HG03571 (cell line): ENCODE measurements around the gene NACC1.
"Not testable (repeated sequence)": the region's sequence is repeated elsewhere in the genome, so short reads cannot be mapped to it uniquely, and the experiment has no call there.

Experiments used
- ATAC-seq: cut with Tn5 transposase; IDR thresholded peaks from one replicate; pipeline ENCODE4 v1.9.1; 2021; ENCODE audit not compliant: unreplicated experiment

Gene NACC1

GRCh38 chr19:13160557-13160956 lies 42.5 kb downstream of the NACC1 start:
- no peak for ATAC-seq

GRCh38 chr19:13162724-13163608 lies 44.9 kb downstream of the NACC1 start:
- ATAC-seq, result no peak

DNA sequence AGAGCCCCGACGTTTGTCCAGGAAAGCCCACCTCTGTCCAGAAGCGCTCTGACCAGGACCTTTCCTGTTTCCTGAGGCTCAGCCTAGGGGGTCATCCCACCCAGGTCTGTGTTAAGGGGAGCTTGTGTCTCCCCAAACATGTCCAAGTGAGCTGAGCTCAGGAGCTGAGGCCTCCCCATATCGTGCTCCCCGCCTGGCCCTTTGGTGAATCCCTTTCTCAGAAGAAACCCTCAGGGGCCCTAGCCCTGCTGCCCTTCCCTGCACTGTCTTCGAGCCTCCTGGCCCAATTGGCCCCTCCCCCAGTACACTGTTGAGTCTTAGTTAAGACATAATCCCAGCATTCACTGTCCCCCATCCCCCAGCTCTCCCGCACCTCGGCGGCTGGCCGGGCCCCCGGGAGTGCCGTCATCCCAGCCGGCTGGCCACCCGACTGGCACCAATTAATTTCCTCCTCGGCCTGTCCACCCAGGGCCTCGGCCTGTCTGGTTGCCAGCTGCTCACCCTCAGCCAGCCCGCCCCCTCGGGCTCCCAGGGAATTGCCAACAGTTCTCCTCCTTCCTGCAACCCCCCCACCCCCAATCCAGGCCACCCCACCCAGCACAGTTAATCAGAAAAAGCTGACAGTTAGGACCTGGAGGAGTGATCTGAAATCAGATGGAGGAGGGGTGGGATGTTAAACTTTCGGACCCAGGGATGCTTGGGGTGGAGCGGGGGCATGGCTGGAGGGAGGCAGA lies 45.7 kb downstream of the NACC1 start:
- ATAC-seq, result no peak

DNA sequence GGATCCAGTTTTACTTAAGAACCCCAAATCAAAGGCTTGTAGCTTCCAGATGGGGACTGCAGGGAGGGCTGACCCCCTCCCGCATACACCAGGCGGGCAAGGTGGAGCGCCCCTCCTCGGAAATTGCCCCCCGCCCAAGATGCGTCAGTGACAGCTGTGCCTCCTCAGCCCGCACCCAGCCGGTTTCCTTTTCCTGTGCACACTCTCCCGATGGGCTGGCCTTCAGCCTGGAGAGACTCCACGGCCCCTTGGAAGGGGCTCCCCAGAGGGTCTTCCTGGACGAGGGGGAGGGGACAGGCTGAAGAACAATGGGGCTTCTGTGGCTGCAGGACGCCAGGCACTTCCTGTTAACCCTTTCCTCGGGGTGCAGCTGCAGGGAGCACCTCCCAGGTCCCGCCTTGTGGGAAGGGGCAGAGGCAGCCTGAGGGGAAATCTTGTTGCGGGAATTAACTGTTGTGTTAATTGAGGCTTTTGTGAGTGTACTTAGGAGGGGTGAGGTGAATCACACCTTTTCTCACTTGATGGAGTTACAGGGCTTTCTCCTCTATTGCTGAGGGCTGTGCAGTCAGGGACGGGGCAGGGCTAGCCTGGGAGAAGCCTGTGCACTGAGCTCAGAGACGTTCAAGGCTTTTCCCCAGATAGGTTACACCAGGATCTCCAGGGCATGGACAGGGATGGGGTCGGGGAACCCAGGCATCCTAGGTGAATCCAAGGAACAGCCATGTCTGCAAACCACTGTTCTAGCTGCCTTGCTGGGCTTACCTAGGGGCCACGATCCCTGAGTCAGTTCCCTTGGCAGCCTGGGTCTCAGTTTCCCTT lies 46.5 kb downstream of the NACC1 start:
- no peak for ATAC-seq

DNA sequence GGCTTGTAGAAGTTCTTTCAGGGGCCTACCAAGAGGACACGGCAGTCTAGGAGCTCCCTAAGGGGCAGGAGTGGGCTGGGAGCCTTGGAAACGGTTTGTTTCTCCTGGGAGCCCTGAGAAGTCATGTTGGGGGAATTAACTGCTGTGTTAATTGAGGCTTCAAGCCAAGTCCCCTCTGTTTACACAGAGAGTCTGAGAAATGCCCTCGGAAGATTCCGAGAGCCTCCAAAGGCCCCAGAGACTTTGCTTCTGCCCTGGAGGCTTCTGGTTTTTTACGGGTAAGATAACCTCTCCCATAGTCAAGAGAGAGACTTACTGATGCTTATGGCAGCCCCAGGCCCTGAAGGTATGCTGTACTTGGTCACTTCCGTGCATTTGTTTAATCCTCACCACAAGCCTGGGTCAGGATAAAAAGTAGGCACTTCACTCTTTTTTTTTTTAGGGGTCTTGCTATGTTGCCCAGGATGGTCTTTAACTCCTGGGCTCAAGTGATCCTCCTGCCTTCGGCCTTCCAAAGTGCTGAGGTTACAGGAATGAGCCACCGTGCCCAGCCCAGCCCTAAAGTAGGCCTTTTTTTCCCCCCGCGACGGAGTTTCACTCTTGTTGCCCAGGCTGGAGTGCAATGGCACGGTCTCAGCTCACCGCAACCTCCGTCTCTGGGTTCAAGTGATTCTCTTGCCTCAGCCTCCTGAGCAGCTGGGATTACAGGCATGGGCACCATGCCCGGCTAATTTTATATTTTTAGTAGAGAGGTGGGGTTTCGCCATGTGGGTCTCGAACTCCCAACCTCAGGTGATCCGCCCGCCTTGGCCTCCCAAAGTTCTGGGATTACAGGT lies 47.3 kb downstream of the NACC1 start:
- no peak for ATAC-seq

DNA sequence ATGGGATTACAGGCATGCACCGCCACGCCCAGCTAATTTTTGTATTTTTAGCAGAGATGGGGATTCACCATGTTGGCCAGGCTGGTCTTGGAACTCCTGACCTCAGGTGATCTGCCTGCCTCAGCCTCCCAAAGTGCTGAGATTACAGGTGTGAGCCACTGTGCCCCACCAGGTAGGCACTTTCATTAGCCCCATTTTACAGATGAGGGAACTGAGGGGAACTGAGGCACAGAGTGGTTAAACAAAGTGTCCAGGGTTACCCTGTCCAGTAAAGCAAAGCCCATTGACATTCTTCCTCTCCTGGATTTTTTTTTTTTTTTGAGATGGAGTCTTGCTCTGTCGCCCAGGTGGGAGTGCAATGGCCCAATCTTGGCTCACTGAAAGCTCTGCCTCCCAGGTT lies 48.1 kb downstream of the NACC1 start:
- ATAC-seq, result not testable (repeated sequence)

- no peak for ATAC-seq
Observed at GRCh38 chr19:13169769-13170168, 51.7 kb downstream of the NACC1 start.

DNA sequence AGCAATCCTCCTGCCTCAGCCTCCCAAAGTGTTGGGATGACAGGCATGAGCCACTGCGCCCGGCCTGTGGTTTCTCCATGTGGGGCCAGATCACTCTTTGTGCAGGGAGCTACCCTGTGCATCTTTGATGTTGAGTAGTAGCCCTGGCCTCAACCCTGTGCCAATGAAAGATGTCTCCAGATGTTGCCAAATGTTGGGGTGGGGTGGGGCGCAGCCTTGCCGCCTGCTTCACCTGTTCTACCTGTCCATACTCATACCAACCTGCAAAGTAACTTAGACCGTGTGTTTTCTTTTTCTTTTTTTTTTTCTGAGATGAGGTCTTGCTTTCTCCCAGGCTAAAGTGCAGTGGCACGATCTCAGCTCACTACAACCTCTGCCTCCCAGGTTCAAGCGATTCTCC lies 53.1 kb downstream of the NACC1 start:
- ATAC-seq, result no peak

- no peak for ATAC-seq
Observed at GRCh38 chr19:13172346-13173138, 54.5 kb downstream of the NACC1 start.

DNA sequence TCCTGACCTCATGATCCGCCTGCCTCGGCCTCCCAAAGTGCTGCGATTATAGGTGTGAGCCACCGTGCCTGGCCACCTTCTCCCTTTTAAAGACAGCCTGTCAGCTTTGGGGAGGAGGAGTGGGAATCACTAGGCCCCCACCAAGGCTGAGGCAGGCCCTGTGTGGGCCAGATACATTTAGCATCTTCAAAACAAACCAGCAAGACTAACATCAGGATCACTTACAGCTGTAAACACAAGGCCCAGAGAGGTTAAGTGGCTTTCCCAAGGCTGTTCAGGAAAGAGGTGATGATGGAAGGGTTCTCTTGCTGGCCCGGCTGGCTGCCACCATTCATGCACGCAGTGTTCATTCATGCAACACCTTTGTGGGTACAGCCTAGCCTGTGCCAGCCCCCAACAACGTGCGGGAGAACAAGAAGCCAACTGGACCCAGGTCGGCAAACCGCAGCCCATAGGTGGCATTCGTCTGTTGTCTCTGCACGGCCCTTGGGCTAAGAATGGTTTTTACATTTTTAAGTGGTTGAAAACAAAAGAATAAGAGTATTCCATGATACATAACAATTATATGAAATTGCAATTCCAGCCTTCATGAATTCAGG lies 55.2 kb downstream of the NACC1 start:
- no peak for ATAC-seq

GRCh38 chr19:13176345-13176744 lies 58.3 kb downstream of the NACC1 start:
- ATAC-seq, result no peak

DNA sequence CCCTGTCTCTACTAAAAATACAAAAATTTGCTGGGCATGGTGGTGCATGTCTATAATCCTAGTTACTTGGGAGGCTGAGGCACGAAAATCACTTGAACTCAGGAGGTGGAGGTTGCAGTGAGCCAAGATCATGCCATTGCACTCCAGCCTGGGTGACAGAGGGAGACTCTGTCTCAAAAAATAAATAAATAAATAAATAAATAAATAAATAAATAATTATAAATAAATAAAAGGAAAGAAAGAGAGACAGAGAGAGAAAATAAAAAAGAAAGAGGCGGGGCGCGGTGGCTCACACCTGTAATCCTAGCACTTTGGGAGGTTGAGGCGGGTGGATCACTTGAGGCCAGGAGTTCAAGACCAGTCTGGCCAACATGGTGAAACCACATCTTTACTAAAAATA lies 59.5 kb downstream of the NACC1 start:
- not testable (repeated sequence) for ATAC-seq

DNA sequence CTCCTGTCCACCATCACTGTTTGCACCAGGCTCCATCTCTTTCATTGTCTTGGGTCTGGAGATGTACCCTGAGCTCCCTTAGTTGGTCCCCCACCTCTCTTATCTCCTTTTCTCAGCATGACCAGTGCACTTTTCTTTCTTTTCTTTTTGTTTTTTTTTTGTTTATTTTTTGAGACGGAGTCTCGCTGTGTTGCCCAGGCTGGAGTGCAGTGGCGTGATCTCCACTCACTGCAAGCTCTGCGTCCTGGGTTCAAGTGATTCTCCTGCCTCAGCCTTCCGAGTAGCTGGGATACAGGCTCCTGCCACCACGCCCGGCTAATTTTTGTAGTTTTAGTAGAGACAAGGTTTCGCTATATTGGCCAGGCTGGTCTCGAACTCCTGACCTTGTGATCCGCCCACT lies 60.2 kb downstream of the NACC1 start:
- not testable (repeated sequence) for ATAC-seq

DNA sequence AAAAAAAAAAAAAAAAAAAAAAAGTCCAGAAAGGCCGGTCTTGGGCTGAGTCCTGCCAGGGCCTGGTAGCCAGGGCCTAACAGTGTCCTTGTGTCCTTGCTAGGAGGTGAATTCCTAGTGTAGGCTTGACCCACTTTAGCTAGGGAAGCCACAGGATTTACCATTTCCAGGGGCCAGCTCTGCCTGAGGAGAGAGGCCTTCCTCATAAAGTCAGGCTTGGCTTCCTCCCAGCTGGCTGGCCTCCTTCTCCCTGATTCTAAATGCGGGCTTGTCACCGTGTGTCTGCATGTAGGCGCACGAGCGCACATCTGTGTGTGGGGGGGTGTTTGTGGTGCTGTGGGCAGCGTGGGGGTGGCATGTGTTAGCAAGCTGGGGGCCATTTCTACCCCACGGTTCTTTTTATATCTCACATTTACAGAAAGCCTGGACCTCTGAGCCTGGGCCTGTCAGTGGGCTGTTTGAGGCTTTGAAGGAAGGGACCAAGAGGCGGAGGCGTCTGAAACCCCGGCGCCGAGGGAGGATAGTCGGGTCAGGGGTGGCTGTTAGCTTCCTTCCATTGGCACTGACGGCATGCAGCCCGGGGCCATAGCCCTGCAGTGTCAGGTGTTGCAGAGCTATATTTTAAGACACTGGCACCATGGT lies 63.8 kb downstream of the NACC1 start:
- no peak for ATAC-seq

DNA sequence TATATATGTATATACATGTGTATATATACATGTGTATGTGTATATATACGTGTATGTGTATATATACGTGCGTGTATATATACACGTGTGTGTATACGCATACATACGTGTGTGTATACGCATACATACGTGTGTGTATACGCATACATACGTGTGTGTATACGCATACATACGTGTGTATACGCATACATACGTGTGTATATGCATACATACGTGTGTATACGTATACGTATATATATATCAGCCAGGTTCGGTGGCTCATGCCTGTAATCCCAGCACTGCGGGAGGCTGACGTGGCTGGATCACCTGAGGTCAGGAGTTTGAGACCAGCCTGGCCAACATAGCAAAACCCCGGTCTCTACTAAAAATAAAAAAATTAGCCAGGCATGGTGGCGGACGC lies 66.9 kb downstream of the NACC1 start:
- ATAC-seq, result not testable (repeated sequence)

- not testable (repeated sequence) for ATAC-seq
Observed at GRCh38 chr19:13185763-13186657, 67.9 kb downstream of the NACC1 start.

GRCh38 chr19:13186688-13187087 lies 68.6 kb downstream of the NACC1 start:
- not testable (repeated sequence) for ATAC-seq

- no peak for ATAC-seq
Observed at GRCh38 chr19:13187419-13187818, 69.4 kb downstream of the NACC1 start.
